ENCODE results near the gene CPN2. TPM values are rescaled to one million over a fixed set of nuclear protein-coding genes. Genes with fewer than 3 reads are reported as not detected.

Gene CPN2
- total RNA-seq, 4 donors from 2014 or later, result 0.14 TPM; not detected in 3

DNA sequence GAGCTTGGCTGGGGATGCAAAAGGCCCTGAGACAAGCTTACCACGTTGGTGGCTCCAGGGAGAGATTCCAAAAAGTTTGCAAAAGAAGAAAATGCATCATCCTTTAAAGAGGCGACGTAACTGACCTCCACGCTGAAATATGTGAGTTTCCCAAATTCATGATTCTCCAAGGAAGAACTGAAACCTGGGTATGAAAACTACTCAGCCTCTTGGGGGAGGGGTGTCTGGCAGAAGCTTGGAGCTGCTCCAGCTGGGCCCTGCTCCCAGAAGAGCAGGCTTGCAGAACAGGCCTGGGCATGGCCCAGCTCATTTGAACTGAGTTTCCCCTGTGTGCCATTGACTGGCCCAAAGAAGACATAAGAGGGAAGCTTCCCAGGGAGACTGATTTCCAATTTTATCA lies 20.5 kb downstream of the CPN2 start:
- intact Hi-C loops (cut with DNase I; ENCODE audit: low total_unique reads), result no loop called here
- in situ Hi-C loops (cut with MboI; ENCODE audit: low pct_ligation_motif_present in 1 of 4, low pct_unique_long_range_greater_than_20kb in 1 of 4, low sequenced_read_pairs in 3 of 4), result no loop called here
- WGBS, 2 donors (ENCODE audit: low coverage in 1 of 2), result 55 to 79% methylated on average over 4 of the region's 4 CpGs
- no peak for TF ChIP-seq POLR2A (IDR thresholded peaks at IDR 0.05)
- TF ChIP-seq, protein P1, sequence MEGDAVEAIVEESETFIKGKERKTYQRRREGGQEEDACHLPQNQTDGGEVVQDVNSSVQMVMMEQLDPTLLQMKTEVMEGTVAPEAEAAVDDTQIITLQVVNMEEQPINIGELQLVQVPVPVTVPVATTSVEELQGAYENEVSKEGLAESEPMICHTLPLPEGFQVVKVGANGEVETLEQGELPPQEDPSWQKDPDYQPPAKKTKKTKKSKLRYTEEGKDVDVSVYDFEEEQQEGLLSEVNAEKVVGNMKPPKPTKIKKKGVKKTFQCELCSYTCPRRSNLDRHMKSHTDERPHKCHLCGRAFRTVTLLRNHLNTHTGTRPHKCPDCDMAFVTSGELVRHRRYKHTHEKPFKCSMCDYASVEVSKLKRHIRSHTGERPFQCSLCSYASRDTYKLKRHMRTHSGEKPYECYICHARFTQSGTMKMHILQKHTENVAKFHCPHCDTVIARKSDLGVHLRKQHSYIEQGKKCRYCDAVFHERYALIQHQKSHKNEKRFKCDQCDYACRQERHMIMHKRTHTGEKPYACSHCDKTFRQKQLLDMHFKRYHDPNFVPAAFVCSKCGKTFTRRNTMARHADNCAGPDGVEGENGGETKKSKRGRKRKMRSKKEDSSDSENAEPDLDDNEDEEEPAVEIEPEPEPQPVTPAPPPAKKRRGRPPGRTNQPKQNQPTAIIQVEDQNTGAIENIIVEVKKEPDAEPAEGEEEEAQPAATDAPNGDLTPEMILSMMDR (IDR thresholded peaks at IDR 0.05), result no peak
- TF ChIP-seq EP300 (IDR thresholded peaks at IDR 0.05; ENCODE audit: low read depth), result no peak
- H3K4me3 ChIP-seq, result no peak overlapping the region
- H3K4me1 ChIP-seq, result peaks cover 0 to 8% (median 6%) of the 10 kb centered on the region in 4 donors
- no peak for DNase-seq
- H3K27ac ChIP-seq, result no peak overlapping the region
- no peaks in the 10 kb centered on the region for H3K36me3 ChIP-seq
- no peaks in the 10 kb centered on the region for H3K9me3 ChIP-seq
- peaks cover 16% of the 10 kb centered on the region for H3K27me3 ChIP-seq

DNA sequence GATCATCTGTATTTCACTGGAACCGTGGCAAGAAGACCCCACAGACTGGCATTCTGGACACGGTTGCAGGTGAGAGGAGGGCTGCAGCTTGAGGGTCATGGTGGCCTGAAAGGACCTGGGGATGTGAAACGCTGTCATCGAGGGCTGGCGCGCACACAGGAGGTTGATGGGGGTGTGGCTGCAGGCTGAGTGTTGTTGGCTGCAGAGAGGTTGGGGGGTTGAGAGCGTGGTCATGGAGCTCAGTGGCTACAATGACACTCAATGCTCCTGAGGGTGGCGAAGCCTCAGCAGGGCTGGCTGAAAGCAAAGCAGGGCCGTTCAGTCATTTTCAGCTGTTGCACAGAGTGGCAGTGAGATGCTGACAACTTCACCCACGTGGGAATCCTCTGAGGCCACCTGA lies 21.0 kb downstream of the CPN2 start:
- Histone ChIP-seq H3K27ac (no peak overlapping the region), H3K4me1 (peaks cover 0 to 8% (median 6%) of the 10 kb centered on the region in 4 donors), H3K4me3 (no peak overlapping the region), H3K27me3 (peaks cover 16% of the 10 kb centered on the region), H3K9me3 (no peaks in the 10 kb centered on the region), H3K36me3 (no peaks in the 10 kb centered on the region)
- in situ Hi-C loops (cut with MboI; ENCODE audit: low pct_ligation_motif_present in 1 of 4, low pct_unique_long_range_greater_than_20kb in 1 of 4, low sequenced_read_pairs in 3 of 4), result no loop called here
- TF ChIP-seq, protein P1 (IDR thresholded peaks at IDR 0.05), result no peak
- TF ChIP-seq POLR2AphosphoS5 (IDR thresholded peaks at IDR 0.05) (no peak), EP300 (IDR thresholded peaks at IDR 0.05; ENCODE audit: low read depth) (no peak), POLR2A (IDR thresholded peaks at IDR 0.05) (no peak)
- no peak for DNase-seq
- intact Hi-C loops (cut with DNase I; ENCODE audit: low total_unique reads), result no loop called here
- 55 to 87% methylated on average over 4 to 10 of the region's 10 CpGs for WGBS, 2 donors (ENCODE audit: low coverage in 1 of 2)

DNA sequence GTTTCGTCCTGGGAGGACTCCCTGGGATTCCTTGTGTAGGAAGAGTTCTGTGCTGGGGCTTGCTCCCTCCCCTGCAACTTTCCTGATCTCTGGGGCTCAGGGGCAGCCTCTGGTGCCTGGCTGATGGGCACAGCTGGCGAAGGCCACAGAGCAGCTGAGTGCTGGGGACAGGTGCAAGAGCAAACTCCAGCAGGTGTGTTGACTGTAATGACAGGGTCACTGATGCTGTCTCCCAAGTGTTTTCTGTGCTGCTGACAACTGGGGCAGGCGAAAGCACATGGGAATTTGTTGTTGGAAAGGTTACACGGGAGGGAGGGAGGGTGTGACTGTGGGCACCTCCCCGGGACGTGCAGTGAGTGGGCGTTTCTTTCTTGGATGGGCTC lies 21.6 kb downstream of the CPN2 start:
- no peaks in the 10 kb centered on the region for H3K36me3 ChIP-seq
- WGBS, 2 donors (ENCODE audit: low coverage in 1 of 2), result 60% methylated on average over 7 of the region's 7 CpGs; no CpG with 5 or more reads in 1 of the 2 donors
- TF ChIP-seq POLR2A (IDR thresholded peaks at IDR 0.05) (no peak), POLR2AphosphoS5 (IDR thresholded peaks at IDR 0.05) (no peak), EP300 (IDR thresholded peaks at IDR 0.05; ENCODE audit: low read depth) (no peak)
- TF ChIP-seq, protein P1 (IDR thresholded peaks at IDR 0.05), result no peak
- in situ Hi-C loops (cut with MboI; ENCODE audit: low pct_ligation_motif_present in 1 of 4, low pct_unique_long_range_greater_than_20kb in 1 of 4, low sequenced_read_pairs in 3 of 4), result no loop called here
- no peak for DNase-seq
- peaks cover 16% of the 10 kb centered on the region for H3K27me3 ChIP-seq
- H3K27ac ChIP-seq, result no peak overlapping the region
- H3K4me1 ChIP-seq, result peaks cover 0 to 8% (median 6%) of the 10 kb centered on the region in 4 donors
- intact Hi-C loops (cut with DNase I; ENCODE audit: low total_unique reads), result no loop called here
- no peaks in the 10 kb centered on the region for H3K9me3 ChIP-seq
- no peak overlapping the region for H3K4me3 ChIP-seq

DNA sequence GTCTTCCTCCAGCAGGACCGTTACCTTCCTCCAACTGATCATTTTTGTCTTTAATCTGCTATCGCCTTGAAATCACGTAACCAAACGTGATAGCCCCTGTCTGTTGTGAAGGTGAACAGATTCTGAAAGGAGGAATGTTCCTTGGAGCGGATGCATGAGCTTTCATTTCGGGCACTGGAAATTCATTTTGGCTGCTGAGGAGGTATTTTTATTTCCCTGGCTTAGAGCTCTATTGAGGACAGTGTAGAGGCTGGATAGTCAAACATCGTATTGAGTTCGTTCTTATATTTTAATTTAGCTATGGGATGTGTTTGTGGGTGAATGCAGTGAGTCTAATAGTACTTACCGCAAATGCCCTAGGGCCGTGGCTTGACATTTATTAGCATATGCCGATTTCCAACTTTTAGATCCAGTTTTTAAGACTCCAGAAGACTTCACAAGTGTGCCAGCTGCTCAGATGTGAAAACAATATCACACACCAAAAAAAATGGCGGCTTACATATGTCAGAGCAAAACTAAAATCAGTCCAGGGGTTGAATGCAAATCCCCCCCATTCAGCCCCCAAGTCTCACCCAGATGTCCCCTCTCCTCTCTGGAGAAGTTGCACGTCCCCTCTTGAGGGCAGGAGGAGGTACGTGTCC lies 22.1 kb downstream of the CPN2 start:
- peaks cover 3 to 10% (median 9%) of the 10 kb centered on the region in 4 donors for H3K4me1 ChIP-seq
- in situ Hi-C loops (cut with MboI; ENCODE audit: low pct_ligation_motif_present in 1 of 4, low pct_unique_long_range_greater_than_20kb in 1 of 4, low sequenced_read_pairs in 3 of 4), result no loop called here
- WGBS, 2 donors (ENCODE audit: low coverage in 1 of 2), result 84 to 90% methylated on average over 9 to 14 of the region's 14 CpGs
- intact Hi-C loops (cut with DNase I; ENCODE audit: low total_unique reads), result no loop called here
- H3K27ac ChIP-seq, result no peak overlapping the region
- H3K4me3 ChIP-seq, result no peak overlapping the region
- TF ChIP-seq POLR2A (IDR thresholded peaks at IDR 0.05) (no peak), POLR2AphosphoS5 (IDR thresholded peaks at IDR 0.05) (no peak), EP300 (IDR thresholded peaks at IDR 0.05; ENCODE audit: low read depth) (no peak)
- TF ChIP-seq, protein P1 (IDR thresholded peaks at IDR 0.05), result no peak
- H3K36me3 ChIP-seq, result no peaks in the 10 kb centered on the region
- no peak for DNase-seq
- H3K9me3 ChIP-seq, result no peaks in the 10 kb centered on the region
- peaks cover 16% of the 10 kb centered on the region for H3K27me3 ChIP-seq

Data from transverse colon (tissue), 4 donors.